ENCODE measurements around the gene SLC22A14.

SLC22A14 gene

DNA sequence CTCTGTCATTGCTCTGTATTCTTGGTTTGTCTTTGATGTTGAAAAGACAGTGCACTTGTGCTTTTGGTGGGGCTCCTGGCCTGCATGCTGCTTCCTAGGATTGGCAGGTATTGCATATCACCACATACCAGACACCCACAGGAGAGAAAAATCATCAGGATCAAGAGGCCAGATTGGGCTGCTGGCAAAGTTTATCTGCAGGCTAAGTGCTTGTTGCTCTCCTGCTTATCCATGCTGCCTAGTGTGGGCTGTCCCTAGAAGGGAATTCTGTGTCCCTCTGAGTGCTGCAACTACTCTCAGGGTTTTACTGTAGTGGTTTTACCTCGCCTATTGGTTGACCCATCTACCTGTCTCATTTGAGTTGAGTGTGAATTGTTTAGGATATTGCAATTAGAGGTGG is 17.3 kb upstream of the SLC22A14 start:
- no peak overlapping the region for H3K27ac Mint-ChIP-seq
- peaks cover 7% of the 10 kb centered on the region for H3K36me3 Mint-ChIP-seq
- H3K4me3 Mint-ChIP-seq: no peak overlapping the region
- H3K9me3 Mint-ChIP-seq: no peaks in the 10 kb centered on the region
- H3K4me1 Mint-ChIP-seq: peaks cover 21% of the 10 kb centered on the region
- H3K27me3 Mint-ChIP-seq: no peaks in the 10 kb centered on the region

DNA sequence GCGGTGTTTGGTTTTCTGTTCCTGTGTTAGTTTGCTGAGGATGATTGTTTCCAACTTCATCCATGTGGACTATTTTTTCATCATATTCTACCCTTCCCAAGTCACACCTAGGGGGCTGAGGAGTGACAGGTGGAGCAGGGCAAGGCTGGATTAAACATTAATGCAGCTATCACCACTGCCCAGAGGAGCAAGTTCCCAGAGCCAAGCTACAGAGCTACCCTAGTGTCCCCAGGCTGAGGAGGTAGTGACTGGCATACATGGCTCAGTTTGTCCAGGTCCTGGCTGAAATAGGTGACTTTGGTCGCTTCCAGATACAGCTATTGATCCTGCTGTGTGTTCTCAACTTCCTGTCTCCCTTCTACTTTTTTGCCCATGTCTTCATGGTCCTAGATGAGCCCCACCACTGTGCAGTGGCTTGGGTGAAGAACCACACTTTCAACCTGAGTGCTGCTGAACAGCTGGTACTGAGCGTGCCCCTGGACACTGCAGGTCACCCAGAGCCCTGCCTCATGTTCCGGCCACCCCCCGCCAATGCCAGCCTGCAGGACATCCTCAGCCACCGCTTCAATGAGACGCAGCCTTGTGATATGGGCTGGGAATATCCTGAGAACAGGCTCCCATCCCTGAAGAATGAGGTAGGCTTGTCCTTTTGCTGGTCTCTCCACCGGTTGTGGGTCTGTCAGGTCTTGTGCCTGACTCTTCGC is 16.3 kb upstream of the SLC22A14 start, which contains the start of gene SLC22A13:
SLC22A13 (plus strand) TSS at position 209 of the 704 bp plus-strand sequence; CDS start at position 258, 49 bp downstream.
- H3K27me3 Mint-ChIP-seq: no peaks in the 10 kb centered on the region
- peaks cover 21% of the 10 kb centered on the region for H3K4me1 Mint-ChIP-seq
- H3K36me3 Mint-ChIP-seq: peaks cover 5% of the 10 kb centered on the region
- H3K9me3 Mint-ChIP-seq: no peaks in the 10 kb centered on the region
- H3K27ac Mint-ChIP-seq: no peak within 1 kb of the TSS
- no peak within 1 kb of the TSS for H3K4me3 Mint-ChIP-seq

DNA sequence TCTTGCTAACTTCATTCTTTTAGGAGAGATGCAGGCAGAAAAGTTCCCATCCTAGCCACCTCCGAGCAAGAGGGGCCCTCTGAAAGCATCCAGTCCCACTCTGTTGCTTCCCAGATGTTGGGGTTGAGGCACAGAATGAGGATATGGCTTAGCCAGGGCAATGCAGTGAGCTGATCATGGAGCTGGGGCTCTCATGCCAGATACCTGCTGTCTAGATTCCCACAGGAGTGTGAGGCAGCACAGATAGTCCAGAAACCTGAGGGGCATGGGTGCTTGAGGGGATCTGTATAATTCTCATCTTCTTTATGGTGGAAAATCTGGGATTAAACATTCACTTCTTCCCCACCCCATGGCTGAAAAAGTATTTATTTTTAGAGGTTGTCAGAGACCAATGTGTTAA is 15.3 kb upstream of the SLC22A14 start:
- no peaks in the 10 kb centered on the region for H3K27me3 Mint-ChIP-seq
- H3K9me3 Mint-ChIP-seq: no peaks in the 10 kb centered on the region
- H3K4me3 Mint-ChIP-seq: no peak overlapping the region
- H3K36me3 Mint-ChIP-seq: peaks cover 4% of the 10 kb centered on the region
- no peak overlapping the region for H3K27ac Mint-ChIP-seq
- peaks cover 21% of the 10 kb centered on the region for H3K4me1 Mint-ChIP-seq

DNA sequence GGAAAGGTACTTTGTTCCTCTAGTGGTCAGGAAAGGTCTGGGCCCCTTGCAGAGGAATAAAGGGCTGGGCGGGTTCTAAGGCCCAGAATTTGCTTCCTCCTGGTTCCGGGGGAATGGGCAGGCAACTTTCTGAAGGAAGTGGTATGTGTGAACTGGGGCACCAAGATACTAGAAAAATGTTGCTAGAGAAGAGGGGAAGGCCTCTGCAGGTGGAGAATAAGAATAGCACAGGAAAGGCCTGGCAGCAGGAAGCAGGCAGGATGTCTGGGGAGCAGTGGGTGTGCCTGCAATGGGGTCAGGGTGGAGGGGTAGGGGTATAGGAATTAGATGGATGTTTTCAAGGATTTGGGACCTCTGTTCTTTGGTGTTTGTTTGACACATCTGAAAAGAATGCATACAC is 14.4 kb upstream of the SLC22A14 start:
- H3K4me3 Mint-ChIP-seq: no peak overlapping the region
- H3K4me1 Mint-ChIP-seq: peaks cover 21% of the 10 kb centered on the region
- H3K36me3 Mint-ChIP-seq: peaks cover 3% of the 10 kb centered on the region
- no peaks in the 10 kb centered on the region for H3K27me3 Mint-ChIP-seq
- no peaks in the 10 kb centered on the region for H3K9me3 Mint-ChIP-seq
- no peak overlapping the region for H3K27ac Mint-ChIP-seq

DNA sequence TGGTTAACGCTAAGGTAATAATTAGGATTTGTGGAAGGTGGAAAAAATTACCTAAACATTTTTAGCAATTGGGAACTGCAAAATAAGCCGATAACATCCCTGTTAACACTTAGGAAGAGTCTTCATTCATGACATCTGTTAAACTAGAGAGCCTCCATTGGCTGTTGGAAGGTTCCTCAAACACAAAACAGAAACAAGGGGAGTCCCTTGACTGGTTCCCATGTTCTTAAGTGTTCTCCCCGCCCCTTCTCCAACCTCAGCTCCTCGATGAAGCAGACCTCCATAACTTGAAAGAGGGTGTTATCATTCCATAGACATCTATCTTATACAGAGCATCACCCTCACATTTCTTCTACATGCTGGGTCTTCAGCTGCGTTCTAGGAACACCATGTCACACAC is 14.0 kb upstream of the SLC22A14 start:
- H3K9me3 Mint-ChIP-seq: no peaks in the 10 kb centered on the region
- H3K27ac Mint-ChIP-seq: no peak overlapping the region
- peaks cover 3% of the 10 kb centered on the region for H3K36me3 Mint-ChIP-seq
- H3K4me1 Mint-ChIP-seq: peaks cover 21% of the 10 kb centered on the region
- no peaks in the 10 kb centered on the region for H3K27me3 Mint-ChIP-seq
- H3K4me3 Mint-ChIP-seq: no peak overlapping the region

DNA sequence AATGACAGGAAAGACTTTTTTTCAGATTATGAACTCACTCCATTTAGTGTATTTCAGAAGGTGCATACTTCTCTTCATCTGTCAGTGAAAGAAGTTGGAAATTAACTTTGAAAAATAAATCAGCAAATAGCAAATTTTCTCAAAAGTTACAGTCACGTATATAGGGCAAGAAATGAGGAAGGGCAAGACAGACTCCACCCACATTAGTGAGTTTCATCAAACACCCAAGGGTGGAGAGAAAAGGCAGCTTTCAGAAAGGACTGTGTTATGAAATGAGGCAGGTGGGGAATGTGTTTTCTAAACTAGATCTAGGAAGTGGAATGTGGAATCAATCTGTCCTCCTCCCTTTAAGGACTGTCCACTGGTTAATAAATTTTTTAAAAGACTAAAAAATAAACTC is 13.6 kb upstream of the SLC22A14 start:
- Mint-ChIP-seq H3K36me3 (peaks cover 3% of the 10 kb centered on the region), H3K4me1 (peaks cover 18% of the 10 kb centered on the region), H3K9me3 (no peaks in the 10 kb centered on the region), H3K4me3 (no peak overlapping the region), H3K27ac (no peak overlapping the region), H3K27me3 (no peaks in the 10 kb centered on the region)

DNA sequence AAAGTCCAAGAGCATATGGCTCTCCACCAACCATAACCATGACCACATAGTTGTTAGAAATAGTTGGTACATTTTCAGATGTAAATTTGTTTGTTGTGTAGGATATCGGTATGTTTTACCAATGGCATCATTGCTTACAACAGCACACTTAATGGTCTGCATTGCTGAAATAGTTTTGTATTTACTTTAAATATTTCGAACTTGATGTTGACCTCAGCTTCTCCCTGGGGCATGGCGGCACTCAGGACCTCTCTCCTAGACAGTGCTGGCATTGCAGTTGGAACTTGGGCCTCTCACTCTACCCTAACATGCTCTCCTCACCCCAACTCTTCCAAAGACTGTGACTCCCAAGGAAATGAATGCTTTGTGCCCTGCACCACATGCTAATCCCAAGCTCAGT is 11.5 kb upstream of the SLC22A14 start:
- Mint-ChIP-seq H3K27me3 (no peaks in the 10 kb centered on the region), H3K9me3 (no peaks in the 10 kb centered on the region), H3K27ac (no peak overlapping the region), H3K4me3 (no peak overlapping the region), H3K36me3 (peaks cover 6% of the 10 kb centered on the region), H3K4me1 (peaks cover 15% of the 10 kb centered on the region)

DNA sequence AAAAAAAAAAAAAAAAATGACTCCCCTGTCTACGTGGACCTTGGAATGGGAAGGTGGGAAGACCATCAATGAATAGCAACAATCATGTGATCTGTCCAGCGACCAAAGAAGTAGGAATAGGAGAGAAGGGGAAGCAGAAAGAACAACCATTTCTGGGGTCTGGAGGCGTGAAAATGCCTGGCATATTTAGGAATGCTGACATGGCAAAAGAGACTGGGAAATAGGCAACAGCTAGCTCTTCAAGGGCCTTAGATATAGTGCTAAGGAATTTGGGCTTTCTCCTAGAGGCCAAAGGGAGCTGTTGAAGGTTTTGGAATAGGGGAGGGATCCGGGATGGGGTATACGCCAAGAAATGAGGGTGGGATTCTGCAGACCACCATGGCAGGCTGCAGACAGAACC is 10.5 kb upstream of the SLC22A14 start:
- Mint-ChIP-seq H3K27ac (no peak overlapping the region), H3K36me3 (peaks cover 6% of the 10 kb centered on the region), H3K4me3 (no peak overlapping the region), H3K4me1 (peaks cover 15% of the 10 kb centered on the region), H3K27me3 (no peaks in the 10 kb centered on the region), H3K9me3 (no peaks in the 10 kb centered on the region)

DNA sequence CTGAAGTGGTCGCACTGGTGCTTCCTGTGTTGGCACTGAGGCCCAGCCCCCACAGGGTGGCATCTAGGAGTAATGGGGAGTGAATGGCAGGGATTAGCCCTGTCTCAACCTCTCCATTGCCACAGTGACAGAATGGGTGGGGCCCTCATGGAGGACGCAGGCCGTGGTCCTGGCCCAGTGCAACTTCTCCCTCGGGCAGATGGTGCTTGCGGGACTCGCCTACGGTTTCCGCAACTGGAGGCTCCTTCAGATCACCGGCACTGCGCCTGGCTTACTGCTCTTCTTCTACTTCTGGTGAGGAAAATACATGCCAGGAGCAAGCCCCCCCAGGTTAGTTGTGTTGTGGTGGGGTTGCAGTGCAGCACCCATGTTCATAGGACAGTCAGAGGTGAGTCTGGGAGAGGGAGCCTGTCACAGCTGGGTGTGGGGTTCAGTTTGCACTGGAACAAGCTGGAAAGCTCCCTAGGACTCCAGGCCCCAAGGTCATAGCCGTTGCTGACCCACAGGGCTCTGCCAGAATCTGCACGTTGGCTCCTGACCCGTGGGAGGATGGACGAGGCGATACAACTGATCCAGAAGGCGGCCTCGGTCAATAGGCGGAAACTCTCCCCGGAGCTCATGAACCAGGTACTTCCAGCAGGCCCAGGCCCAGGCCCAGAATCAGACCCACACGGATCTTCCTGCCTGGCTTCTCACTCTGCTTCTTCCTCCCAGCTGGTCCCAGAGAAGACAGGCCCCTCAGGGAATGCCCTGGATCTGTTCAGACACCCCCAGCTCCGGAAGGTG is 7.0 kb upstream of the SLC22A14 start:
- H3K27ac Mint-ChIP-seq: no peak overlapping the region
- H3K36me3 Mint-ChIP-seq: peaks cover 6% of the 10 kb centered on the region
- no peaks in the 10 kb centered on the region for H3K9me3 Mint-ChIP-seq
- no peaks in the 10 kb centered on the region for H3K4me1 Mint-ChIP-seq
- H3K4me3 Mint-ChIP-seq: no peak overlapping the region
- no peaks in the 10 kb centered on the region for H3K27me3 Mint-ChIP-seq

DNA sequence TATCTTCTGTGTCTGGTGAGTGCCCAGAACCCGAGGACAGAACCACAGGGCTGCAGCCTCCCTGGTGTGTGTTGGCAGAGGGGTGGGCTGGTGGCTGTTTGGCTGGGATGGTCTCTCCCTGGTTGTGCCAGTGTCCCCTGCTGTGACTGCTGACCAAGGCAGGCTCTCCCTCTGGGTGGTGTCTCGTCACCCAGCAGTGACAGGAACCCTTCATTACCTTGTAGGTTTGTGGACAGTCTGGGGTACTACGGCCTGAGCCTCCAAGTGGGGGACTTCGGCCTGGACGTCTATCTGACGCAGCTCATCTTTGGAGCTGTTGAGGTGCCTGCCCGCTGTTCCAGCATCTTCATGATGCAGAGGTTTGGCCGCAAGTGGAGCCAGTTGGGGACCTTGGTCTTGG is 6.4 kb upstream of the SLC22A14 start:
- Mint-ChIP-seq H3K4me3 (no peak overlapping the region), H3K4me1 (no peaks in the 10 kb centered on the region), H3K27me3 (no peaks in the 10 kb centered on the region), H3K27ac (no peak overlapping the region), H3K36me3 (peaks cover 4% of the 10 kb centered on the region), H3K9me3 (no peaks in the 10 kb centered on the region)

DNA sequence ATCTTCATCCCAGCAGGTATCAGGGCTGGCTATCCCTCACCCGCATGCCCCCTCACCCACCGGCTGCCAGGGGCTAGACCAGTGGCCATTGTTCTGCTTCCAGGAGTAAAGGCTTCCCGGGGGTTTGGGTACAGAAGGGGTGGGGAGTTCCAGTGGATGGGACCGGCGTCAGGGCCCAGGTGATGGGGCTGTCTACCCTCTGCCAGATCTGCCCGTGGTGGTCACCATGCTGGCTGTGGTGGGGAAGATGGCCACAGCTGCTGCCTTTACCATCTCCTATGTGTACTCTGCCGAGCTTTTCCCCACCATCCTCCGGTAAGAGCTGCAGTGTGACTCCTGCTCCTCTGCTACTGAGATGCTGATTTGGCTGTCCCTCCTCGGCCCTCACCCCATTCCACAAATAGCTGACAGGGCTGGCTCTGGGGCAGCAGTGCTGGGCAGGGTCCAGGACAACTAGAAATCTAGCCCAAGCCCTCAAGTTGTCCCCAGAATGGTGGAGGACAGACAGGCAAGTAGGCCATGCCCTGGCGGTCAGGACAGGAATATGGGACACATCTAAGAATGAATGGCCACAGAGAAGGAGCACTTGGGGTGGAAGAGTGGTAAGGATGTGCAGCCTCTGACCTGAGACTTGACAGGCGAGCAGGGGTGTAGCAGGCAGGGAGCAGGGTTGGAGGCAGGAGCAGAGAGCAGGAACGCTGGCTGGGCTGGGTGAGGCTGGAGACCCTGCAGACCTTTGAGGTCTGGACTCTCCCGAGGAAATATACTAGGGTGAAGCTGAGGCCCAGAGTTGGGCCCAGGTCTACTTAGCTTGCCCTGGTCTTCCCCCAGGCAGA is 5.8 kb upstream of the SLC22A14 start:
- H3K4me1 Mint-ChIP-seq: no peaks in the 10 kb centered on the region
- H3K27me3 Mint-ChIP-seq: no peaks in the 10 kb centered on the region
- no peak overlapping the region for H3K4me3 Mint-ChIP-seq
- H3K36me3 Mint-ChIP-seq: peaks cover 3% of the 10 kb centered on the region
- H3K27ac Mint-ChIP-seq: no peak overlapping the region
- H3K9me3 Mint-ChIP-seq: no peaks in the 10 kb centered on the region

DNA sequence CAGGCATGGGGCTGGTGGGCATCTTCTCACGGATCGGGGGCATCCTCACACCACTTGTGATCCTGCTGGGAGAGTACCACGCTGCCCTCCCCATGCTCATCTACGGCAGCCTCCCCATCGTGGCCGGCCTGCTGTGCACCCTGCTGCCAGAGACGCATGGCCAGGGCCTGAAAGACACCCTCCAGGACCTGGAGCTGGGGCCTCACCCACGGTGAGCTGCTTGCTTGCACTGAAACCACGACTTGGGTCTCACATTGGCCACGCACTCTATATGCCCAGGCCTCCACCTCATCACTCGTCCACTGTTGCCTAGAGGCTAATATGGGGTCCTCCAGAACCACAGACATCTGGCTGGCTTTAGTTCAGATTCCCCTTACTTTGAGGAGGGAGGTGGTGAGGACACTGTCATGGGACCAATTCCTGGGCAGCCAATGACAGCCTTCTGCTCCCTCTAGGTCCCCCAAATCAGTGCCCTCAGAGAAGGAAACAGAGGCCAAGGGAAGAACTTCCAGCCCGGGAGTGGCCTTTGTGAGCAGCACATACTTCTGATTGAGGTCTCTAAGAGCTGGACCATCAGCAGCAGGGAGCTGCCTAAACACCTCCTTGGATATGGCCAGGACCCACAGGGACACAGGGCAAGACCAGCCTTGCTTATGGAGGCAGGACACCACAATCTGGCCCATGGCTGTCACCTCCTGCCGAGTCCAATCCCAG is 5.0 kb upstream of the SLC22A14 start:
- Mint-ChIP-seq H3K36me3 (peaks cover 4% of the 10 kb centered on the region), H3K27me3 (no peaks in the 10 kb centered on the region), H3K9me3 (no peaks in the 10 kb centered on the region), H3K4me1 (no peaks in the 10 kb centered on the region), H3K27ac (no peak overlapping the region), H3K4me3 (no peak overlapping the region)

DNA sequence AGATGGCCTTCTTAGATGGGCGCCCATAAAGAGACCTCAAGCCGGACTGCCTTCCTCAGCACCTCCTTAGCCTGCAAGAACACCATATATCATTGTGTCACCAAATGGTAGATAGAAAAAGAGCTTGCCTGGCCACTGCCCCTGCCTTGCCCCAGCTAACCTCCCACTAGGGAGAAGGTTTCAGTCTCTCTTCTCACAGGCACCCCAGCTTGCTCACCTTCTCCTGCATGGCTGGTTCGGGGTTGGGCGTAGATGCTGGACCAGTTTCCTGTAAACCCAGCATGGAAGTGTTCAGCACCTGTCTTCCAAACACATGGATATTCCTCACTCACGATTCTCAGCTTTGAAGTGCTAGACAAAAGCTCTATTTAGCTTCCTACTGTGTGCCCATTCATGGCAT is 3.3 kb upstream of the SLC22A14 start:
- H3K9me3 Mint-ChIP-seq: no peaks in the 10 kb centered on the region
- H3K4me1 Mint-ChIP-seq: no peaks in the 10 kb centered on the region
- peaks cover 4% of the 10 kb centered on the region for H3K36me3 Mint-ChIP-seq
- H3K4me3 Mint-ChIP-seq: no peak overlapping the region
- H3K27ac Mint-ChIP-seq: no peak overlapping the region
- H3K27me3 Mint-ChIP-seq: no peaks in the 10 kb centered on the region

DNA sequence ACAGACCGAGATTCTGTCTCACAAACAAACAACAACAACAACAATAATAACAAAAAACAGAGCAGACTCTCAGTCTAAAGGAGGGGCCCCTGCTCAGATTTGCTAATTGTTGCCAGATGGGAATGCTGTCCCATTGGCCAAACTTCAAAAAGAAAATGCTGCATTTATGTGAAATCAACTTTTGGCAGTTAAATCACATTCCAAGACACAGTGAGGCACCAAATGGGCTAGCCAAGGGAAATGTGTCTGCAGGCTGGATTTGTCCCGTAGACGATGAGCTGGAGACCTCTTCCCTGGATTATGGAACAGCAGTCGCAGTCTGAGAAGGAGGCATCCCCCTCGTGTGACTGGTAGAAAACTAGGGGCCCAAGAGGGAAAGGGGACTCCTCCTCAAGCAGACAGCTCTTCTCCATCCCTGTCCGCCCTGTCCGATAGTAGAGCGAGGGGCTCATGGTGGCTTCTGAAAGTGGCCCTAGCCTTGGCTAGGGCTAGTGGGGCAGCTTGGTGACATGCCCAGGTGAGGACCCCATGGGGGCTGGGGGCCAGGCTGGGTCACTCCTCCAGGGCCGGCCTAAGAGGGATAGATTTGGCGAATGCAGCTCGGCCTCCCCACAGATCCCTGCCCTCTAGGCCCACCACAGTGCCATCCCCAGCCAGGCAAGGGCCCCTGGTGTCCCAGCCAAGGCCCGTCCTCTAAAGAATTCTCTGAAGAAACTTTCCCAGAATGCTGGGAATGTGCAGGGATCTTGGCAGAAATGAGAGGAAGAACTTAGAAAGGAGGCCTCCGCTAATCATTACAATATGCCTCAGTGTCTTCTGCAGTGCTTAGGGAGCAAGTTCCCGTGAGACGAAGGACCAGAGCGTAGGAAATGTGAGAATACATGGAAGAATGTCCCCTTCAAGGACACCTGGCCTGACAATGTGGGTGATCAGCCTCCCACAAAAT is 2.0 kb downstream of the SLC22A14 start:
- H3K27ac Mint-ChIP-seq: no peak overlapping the region
- no peaks in the 10 kb centered on the region for H3K27me3 Mint-ChIP-seq
- no peaks in the 10 kb centered on the region for H3K4me1 Mint-ChIP-seq
- H3K36me3 Mint-ChIP-seq: peaks cover 1% of the 10 kb centered on the region
- H3K4me3 Mint-ChIP-seq: no peak overlapping the region
- H3K9me3 Mint-ChIP-seq: no peaks in the 10 kb centered on the region
